H9 (cell line): ENCODE results near the gene SIGLEC8. TPM values are rescaled to one million over a fixed set of nuclear protein-coding genes. Genes with fewer than 3 reads are reported as not detected.

Source experiments
- DNase-seq: peaks from one replicate; pipeline ENCODE4 v3.0.0-alpha.2; 2017
- H2AFZ ChIP-seq: one replicate; pipeline ENCODE4 v1.6.1; 2013; ENCODE audit warnings: mild to moderate bottlenecking, low read length, control low read depth, moderate library complexity
- H2AK5ac ChIP-seq: 2 replicates; pipeline ENCODE4 v1.6.1; 2013; ENCODE audit warnings: low read length, control low read depth, mixed read lengths; ENCODE audit not compliant: insufficient read length
- H2BK120ac ChIP-seq: one replicate; pipeline ENCODE4 v1.6.1; 2013; ENCODE audit warnings: low read depth, mild to moderate bottlenecking, low read length, control low read depth, inconsistent platforms; ENCODE audit not compliant: poor library complexity, severe bottlenecking
- H2BK12ac ChIP-seq: 2 replicates; pipeline ENCODE4 v1.6.1; 2013; ENCODE audit warnings: low read length, control low read depth, mixed read lengths, low read depth; ENCODE audit not compliant: insufficient read length
- H2BK15ac ChIP-seq: 2 replicates; pipeline ENCODE4 v1.6.1; 2013; ENCODE audit warnings: low read depth, low read length, control low read depth
- H2BK20ac ChIP-seq: one replicate; pipeline ENCODE4 v1.6.1; 2013; ENCODE audit warnings: low read depth, mild to moderate bottlenecking, low read length, control low read depth, inconsistent platforms; ENCODE audit not compliant: poor library complexity, severe bottlenecking
- H2BK5ac ChIP-seq: 2 replicates; pipeline ENCODE4 v1.6.1; 2013; ENCODE audit warnings: low read length, control low read depth, mixed read lengths; ENCODE audit not compliant: insufficient read length
- H3K14ac ChIP-seq: 2 replicates; pipeline ENCODE4 v1.6.1; 2013; ENCODE audit warnings: low read length, control low read depth; ENCODE audit not compliant: insufficient read depth
- H3K18ac ChIP-seq: 2 replicates; pipeline ENCODE4 v1.6.1; 2013; ENCODE audit warnings: low read depth, mild to moderate bottlenecking, mixed read lengths, low read length, control low read depth; ENCODE audit not compliant: insufficient read length
- H3K23ac ChIP-seq: 2 replicates; pipeline ENCODE4 v1.6.1; 2013; ENCODE audit warnings: low read length, control low read depth, mixed read lengths, low read depth; ENCODE audit not compliant: insufficient read length
- H3K23me2 ChIP-seq: 2 replicates; pipeline ENCODE4 v1.6.1; 2013; ENCODE audit warnings: low read depth, mild to moderate bottlenecking, mixed read lengths, low read length, control low read depth; ENCODE audit not compliant: insufficient read length, poor library complexity, severe bottlenecking
- H3K27ac ChIP-seq: 2 replicates; pipeline ENCODE4 v1.5.1; 2013; ENCODE audit warnings: low read length, control low read depth, mixed read lengths, low read depth; ENCODE audit not compliant: insufficient read length
- H3K27me3 ChIP-seq: 2 replicates; pipeline ENCODE4 v1.6.1; 2013; ENCODE audit warnings: low read length, control low read depth, inconsistent platforms; ENCODE audit not compliant: insufficient read depth
- H3K4ac ChIP-seq: 2 replicates; pipeline ENCODE4 v1.6.1; 2013; ENCODE audit warnings: low read depth, mild to moderate bottlenecking, control low read depth, inconsistent platforms, low read length, moderate library complexity
- H3K4me1 ChIP-seq: 2 replicates; pipeline ENCODE4 v1.6.1; 2013; ENCODE audit warnings: low read length, control low read depth, inconsistent platforms; ENCODE audit not compliant: insufficient read depth
- H3K4me2 ChIP-seq: 2 replicates; pipeline ENCODE4 v1.6.1; 2013; ENCODE audit warnings: low read length, control low read depth, mixed read lengths; ENCODE audit not compliant: insufficient read length, insufficient read depth
- H3K56ac ChIP-seq: 2 replicates; pipeline ENCODE4 v1.6.1; 2013; ENCODE audit warnings: low read depth, mild to moderate bottlenecking, mixed read lengths, low read length, control low read depth; ENCODE audit not compliant: insufficient read length
- H3K79me1 ChIP-seq: 2 replicates; pipeline ENCODE4 v1.6.1; 2013; ENCODE audit warnings: low read depth, mild to moderate bottlenecking, moderate library complexity, low read length, control low read depth, inconsistent platforms; ENCODE audit not compliant: insufficient read depth, poor library complexity, severe bottlenecking
- H3K79me2 ChIP-seq: 2 replicates; pipeline ENCODE4 v1.6.1; 2013; ENCODE audit warnings: low read length, control low read depth, inconsistent platforms; ENCODE audit not compliant: insufficient read depth
- H3K9ac ChIP-seq: 2 replicates; pipeline ENCODE4 v1.6.1; 2013; ENCODE audit warnings: low read length, control low read depth, mixed read lengths; ENCODE audit not compliant: insufficient read length; ENCODE audit errors: extremely low read depth
- H3K9me3 ChIP-seq: one replicate; pipeline ENCODE4 v1.6.1; 2013; ENCODE audit warnings: low read depth, low read length, inconsistent platforms; ENCODE audit not compliant: control insufficient read depth
- H3T11ph ChIP-seq: one replicate; pipeline ENCODE4 v1.6.1; 2013; ENCODE audit warnings: mild to moderate bottlenecking, low read length, control low read depth, inconsistent platforms
- H4K20me1 ChIP-seq: one replicate; pipeline ENCODE4 v1.6.1; 2013; ENCODE audit not compliant: control insufficient read depth, insufficient read length, insufficient read depth
- H4K5ac ChIP-seq: 2 replicates; pipeline ENCODE4 v1.6.1; 2013; ENCODE audit warnings: low read depth, mild to moderate bottlenecking, mixed read lengths, low read length, control low read depth; ENCODE audit not compliant: insufficient read length
- H4K8ac ChIP-seq: replicated peaks from 2 replicates; pipeline ENCODE4 v1.6.1; 2013; ENCODE audit warnings: low read length, control low read depth, mixed read lengths, low read depth; ENCODE audit not compliant: insufficient read length
- H4K91ac ChIP-seq: 2 replicates; pipeline ENCODE4 v1.6.1; 2013; ENCODE audit warnings: low read depth, mild to moderate bottlenecking, moderate library complexity, mixed read lengths, low read length, control low read depth; ENCODE audit not compliant: insufficient read length
- H3K27ac Mint-ChIP-seq, 3 experiments: 2 replicates in 2 of 3; 3 replicates in 1 of 3; pipeline ENCODE4 v1.8.0; 2020 to 2021; ENCODE audit warnings: mixed read lengths in 3 of 3, mild to moderate bottlenecking in 1 of 3, moderate library complexity in 1 of 3
- H3K27me3 Mint-ChIP-seq: 2 replicates; pipeline ENCODE4 v1.8.0; 2021; ENCODE audit warnings: low read depth, mild to moderate bottlenecking, moderate library complexity, mixed read lengths
- H3K36me3 Mint-ChIP-seq, 3 experiments: 2 replicates in 2 of 3; 3 replicates in 1 of 3; pipeline ENCODE4 v1.8.0; 2020 to 2021; ENCODE audit warnings: low read depth in 3 of 3, mixed read lengths in 3 of 3; ENCODE audit not compliant: insufficient read depth in 1 of 3
- H3K4me1 Mint-ChIP-seq, 2 experiments: 2 replicates each; pipeline ENCODE4 v1.8.0; 2020; ENCODE audit warnings: mixed read lengths in 2 of 2
- H3K4me3 Mint-ChIP-seq, 2 experiments: 2 replicates in 1 of 2; 3 replicates in 1 of 2; pipeline ENCODE4 v1.8.0; 2020 to 2021; ENCODE audit warnings: mild to moderate bottlenecking in 2 of 2, mixed read lengths in 2 of 2, moderate library complexity in 1 of 2
- H3K9me3 Mint-ChIP-seq, 2 experiments: 2 replicates in 1 of 2; 3 replicates in 1 of 2; pipeline ENCODE4 v1.8.0; 2020; ENCODE audit warnings: mild to moderate bottlenecking in 2 of 2, mixed read lengths in 2 of 2, moderate library complexity in 1 of 2
- CTCF ChIP-seq: fragments of 200-600 bp; sonication (generic); conservative IDR thresholded peaks from 3 replicates; pipeline ENCODE4 v1.8.0; 2021; ENCODE audit warnings: antibody characterized with exemption, mild to moderate bottlenecking
- WGBS: extraction: QIAGEN DNeasy Blood & Tissue Kit; methylation state at CpG from one replicate; pipeline ENCODE4 v1.1.7; 2013; ENCODE audit warnings: missing lambda C conversion rate, low lambda C conversion rate, mixed read lengths; ENCODE audit not compliant: insufficient read length; ENCODE audit errors: extremely low coverage; 5-methylcytosine and 5-hydroxymethylcytosine counted together
- total RNA-seq: library from RNA; stranded (reverse); gene quantifications from 2 replicates; pipeline ENCODE4 v1.2.1, GENCODE V29; 2021

Gene SIGLEC8
- total RNA-seq, 1 experiment from 2014 or later = not detected

GRCh38 chr19:51418707-51419106 lies 39.5 kb downstream of the SIGLEC8 start:
- Histone ChIP-seq H2BK20ac (no peak overlapping the region), H3K18ac (no peak overlapping the region), H3K23ac (no peak overlapping the region), H3K4me2 (no peak overlapping the region), H4K5ac (no peak overlapping the region), H2AFZ (no peak overlapping the region), H4K8ac (no peak overlapping the region), H2BK120ac (no peak overlapping the region), H2BK15ac (no peak overlapping the region), H3K9me3 (no peaks in the 10 kb centered on the region), H3K4ac (no peak overlapping the region), H2BK5ac (no peak overlapping the region), H2BK12ac (no peak overlapping the region), H3T11ph (no peak overlapping the region), H4K20me1 (no peaks in the 10 kb centered on the region), H2AK5ac (no peak overlapping the region), H3K4me1 (no peaks in the 10 kb centered on the region), H3K23me2 (peaks cover 6% of the 10 kb centered on the region), H4K91ac (no peak overlapping the region), H3K79me2 (no peaks in the 10 kb centered on the region), H3K79me1 (no peaks in the 10 kb centered on the region), H3K27ac (no peak overlapping the region), H3K9ac (no peak overlapping the region), H3K56ac (no peak overlapping the region), H3K27me3 (no peaks in the 10 kb centered on the region; the same call in 1 of the 2 replicates), H3K14ac (no peak overlapping the region)
- no peak for TF ChIP-seq CTCF
- WGBS = no CpG with 5 or more reads among the region's 2 CpGs
- peaks cover 37% of the 10 kb centered on the region for H3K27me3 Mint-ChIP-seq
- peaks cover 5% of the 10 kb centered on the region in 2 experiments; a peak in 2 of 5 replicates for H3K9me3 Mint-ChIP-seq
- no peak overlapping the region for H3K27ac Mint-ChIP-seq
- peaks cover 6 to 16% of the 10 kb centered on the region in 2 experiments; a peak in 3 of 4 replicates for H3K4me1 Mint-ChIP-seq
- H3K36me3 Mint-ChIP-seq = peaks cover 0 to 7% (median 0%) of the 10 kb centered on the region in 3 experiments; a peak in 1 of 7 replicates
- no peak overlapping the region for H3K4me3 Mint-ChIP-seq
- DNase-seq = no peak
